ENCODE measurements around the gene SCAP.

DNA sequence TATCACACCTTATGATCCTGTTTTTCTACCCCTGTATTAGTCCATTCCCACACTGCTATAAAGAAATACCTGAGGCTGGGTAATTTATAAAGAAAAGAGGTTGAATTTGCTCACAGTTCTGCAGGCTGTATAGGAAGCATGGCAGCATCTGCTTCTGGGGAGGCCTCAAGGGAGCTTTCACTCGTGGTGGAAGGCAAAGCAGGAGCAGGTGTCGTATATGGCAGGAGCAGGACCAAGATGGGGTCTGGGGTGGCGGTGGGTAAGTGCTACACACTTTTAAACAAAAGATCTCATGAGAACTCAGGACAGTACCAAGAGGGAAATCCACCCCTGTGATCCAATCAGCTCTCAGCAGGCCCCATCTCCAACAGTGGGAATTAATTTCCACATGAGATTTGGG lies 15.4 kb upstream of the SCAP start:
- TF ChIP-seq, protein P1, sequence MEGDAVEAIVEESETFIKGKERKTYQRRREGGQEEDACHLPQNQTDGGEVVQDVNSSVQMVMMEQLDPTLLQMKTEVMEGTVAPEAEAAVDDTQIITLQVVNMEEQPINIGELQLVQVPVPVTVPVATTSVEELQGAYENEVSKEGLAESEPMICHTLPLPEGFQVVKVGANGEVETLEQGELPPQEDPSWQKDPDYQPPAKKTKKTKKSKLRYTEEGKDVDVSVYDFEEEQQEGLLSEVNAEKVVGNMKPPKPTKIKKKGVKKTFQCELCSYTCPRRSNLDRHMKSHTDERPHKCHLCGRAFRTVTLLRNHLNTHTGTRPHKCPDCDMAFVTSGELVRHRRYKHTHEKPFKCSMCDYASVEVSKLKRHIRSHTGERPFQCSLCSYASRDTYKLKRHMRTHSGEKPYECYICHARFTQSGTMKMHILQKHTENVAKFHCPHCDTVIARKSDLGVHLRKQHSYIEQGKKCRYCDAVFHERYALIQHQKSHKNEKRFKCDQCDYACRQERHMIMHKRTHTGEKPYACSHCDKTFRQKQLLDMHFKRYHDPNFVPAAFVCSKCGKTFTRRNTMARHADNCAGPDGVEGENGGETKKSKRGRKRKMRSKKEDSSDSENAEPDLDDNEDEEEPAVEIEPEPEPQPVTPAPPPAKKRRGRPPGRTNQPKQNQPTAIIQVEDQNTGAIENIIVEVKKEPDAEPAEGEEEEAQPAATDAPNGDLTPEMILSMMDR (IDR thresholded peaks at IDR 0.05; ENCODE audit: borderline replicate concordance, extremely low read depth, low read length, poor library complexity, severe bottlenecking) = no peak
- no peak for TF ChIP-seq EZH2 (IDR thresholded peaks at IDR 0.05; ENCODE audit: borderline replicate concordance, low read depth, low read length, severe bottlenecking)

Measured in DND-41 (cell line).